Spleen (tissue), 7 donors: Measurements from ENCODE around the gene PCBP3.

ENCODE experiments used
- POLR2A ChIP-seq, 3 donors: fragments of 450-650 bp; IDR thresholded peaks; one replicate each; pipeline ENCODE4 v1.5.1; 2017; ENCODE audit warnings: antibody characterized with exemption in 3 of 3, mild to moderate bottlenecking in 1 of 3
- TF ChIP-seq, protein P1 (sequence below), 11 experiments: fragments of 200-600 bp in 7 of 11; fragments of 450-650 bp in 4 of 11; sonication (generic) in 4 of 11; IDR thresholded peaks in 8 of 11; conservative IDR thresholded peaks in 3 of 11; 1 replicate in 7 of 11; 2 replicates in 4 of 11; pipeline versions ENCODE4 v1.4.0 to v1.8.0; 2016 to 2021; ENCODE audit warnings: antibody characterized with exemption in 11 of 11, inconsistent platforms in 4 of 11, mild to moderate bottlenecking in 1 of 11
- donor health status: DM: no; HTN: no; CAD: no; lungs with moderate emphysema.
- donor health status: DM: no; HTN: no; CAD: no.
- donor health status: DM: no; HTN: no; CAD: no.

- TF ChIP-seq, protein P1, sequence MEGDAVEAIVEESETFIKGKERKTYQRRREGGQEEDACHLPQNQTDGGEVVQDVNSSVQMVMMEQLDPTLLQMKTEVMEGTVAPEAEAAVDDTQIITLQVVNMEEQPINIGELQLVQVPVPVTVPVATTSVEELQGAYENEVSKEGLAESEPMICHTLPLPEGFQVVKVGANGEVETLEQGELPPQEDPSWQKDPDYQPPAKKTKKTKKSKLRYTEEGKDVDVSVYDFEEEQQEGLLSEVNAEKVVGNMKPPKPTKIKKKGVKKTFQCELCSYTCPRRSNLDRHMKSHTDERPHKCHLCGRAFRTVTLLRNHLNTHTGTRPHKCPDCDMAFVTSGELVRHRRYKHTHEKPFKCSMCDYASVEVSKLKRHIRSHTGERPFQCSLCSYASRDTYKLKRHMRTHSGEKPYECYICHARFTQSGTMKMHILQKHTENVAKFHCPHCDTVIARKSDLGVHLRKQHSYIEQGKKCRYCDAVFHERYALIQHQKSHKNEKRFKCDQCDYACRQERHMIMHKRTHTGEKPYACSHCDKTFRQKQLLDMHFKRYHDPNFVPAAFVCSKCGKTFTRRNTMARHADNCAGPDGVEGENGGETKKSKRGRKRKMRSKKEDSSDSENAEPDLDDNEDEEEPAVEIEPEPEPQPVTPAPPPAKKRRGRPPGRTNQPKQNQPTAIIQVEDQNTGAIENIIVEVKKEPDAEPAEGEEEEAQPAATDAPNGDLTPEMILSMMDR (IDR thresholded peaks at IDR 0.05 in 8 of 11, conservative IDR thresholded peaks at IDR 0.05 in 3 of 11): no peak
- TF ChIP-seq POLR2A (IDR thresholded peaks at IDR 0.05): no peak
These were observed 203.0 kb downstream of the PCBP3 start for GRCh38 chr21:45846373-45847160.
